SJSA1 (cell line): ENCODE measurements around the gene DNER. TPM values are rescaled to one million over a fixed set of nuclear protein-coding genes. Genes with fewer than 3 reads are reported as not detected.
"Not testable (repeated sequence)": the region's sequence is repeated elsewhere in the genome, so short reads cannot be mapped to it uniquely, and the experiment has no call there.

Experiments used
- DNase-seq, 2 experiments: peaks; one replicate each; pipeline ENCODE4 v3.0.0-alpha.2; 2015 to 2020; ENCODE audit warnings: low spot score in 2 of 2, low read depth in 1 of 2
- H3K27ac ChIP-seq: fragments of 250-450 bp; sonication (Bioruptor Pico); 2 replicates; pipeline ENCODE4 v1.5.1; 2020; ENCODE audit warnings: mild to moderate bottlenecking, moderate library complexity
- H3K27me3 ChIP-seq: fragments of 250-450 bp; sonication (Bioruptor Pico); replicated peaks from 2 replicates; pipeline ENCODE4 v1.5.1; 2020; ENCODE audit warnings: mild to moderate bottlenecking, moderate library complexity
- H3K36me3 ChIP-seq: fragments of 250-450 bp; sonication (Bioruptor Pico); 2 replicates; pipeline ENCODE4 v1.5.1; 2020; ENCODE audit warnings: mild to moderate bottlenecking
- H3K4me1 ChIP-seq: fragments of 250-450 bp; sonication (Bioruptor Pico); replicated peaks from 2 replicates; pipeline ENCODE4 v1.6.1; 2021; ENCODE audit warnings: mild to moderate bottlenecking
- H3K4me3 ChIP-seq: fragments of 250-450 bp; sonication (Bioruptor Pico); 2 replicates; pipeline ENCODE4 v1.5.1; 2020; ENCODE audit warnings: mild to moderate bottlenecking
- H3K9me3 ChIP-seq: fragments of 250-450 bp; sonication (Bioruptor Pico); replicated peaks from 2 replicates; pipeline ENCODE4 v1.5.1; 2020; ENCODE audit warnings: mild to moderate bottlenecking
- total RNA-seq: library from RNA; depleted of rRNA; stranded (reverse); fragments of >200 nt; shearing (Covaris generic); gene quantifications from 2 replicates; pipeline ENCODE4 v1.2.3, GENCODE V29; 2014

The DNER gene
- total RNA-seq, 1 experiment from 2014 or later = 0.05 TPM

GRCh38 chr2:229703909-229704630 lies 10.3 kb downstream of the DNER start:
- peaks cover 9% of the 10 kb centered on the region; the same call in 1 of the 2 replicates for H3K27me3 ChIP-seq
- no peak overlapping the region for H3K27ac ChIP-seq
- H3K4me1 ChIP-seq = no peaks in the 10 kb centered on the region
- no peaks in the 10 kb centered on the region for H3K36me3 ChIP-seq
- DNase-seq = no peak
- no peaks in the 10 kb centered on the region for H3K9me3 ChIP-seq
- H3K4me3 ChIP-seq = no peak overlapping the region

- Histone ChIP-seq H3K4me3 (no peak overlapping the region), H3K36me3 (no peaks in the 10 kb centered on the region), H3K27ac (no peak overlapping the region), H3K27me3 (peaks cover 5% of the 10 kb centered on the region; the same call in 1 of the 2 replicates), H3K9me3 (no peaks in the 10 kb centered on the region), H3K4me1 (no peaks in the 10 kb centered on the region)
- no peak for DNase-seq
Measured at GRCh38 chr2:229701716-229702115, 12.6 kb downstream of the DNER start.

- Histone ChIP-seq H3K27me3 (peaks cover 5% of the 10 kb centered on the region; the same call in 1 of the 2 replicates), H3K4me3 (no peak overlapping the region), H3K36me3 (no peaks in the 10 kb centered on the region), H3K9me3 (no peaks in the 10 kb centered on the region), H3K27ac (no peak overlapping the region), H3K4me1 (no peaks in the 10 kb centered on the region)
- no peak for DNase-seq
Measured at GRCh38 chr2:229701062-229701461, 13.3 kb downstream of the DNER start.

- H3K27me3 ChIP-seq = peaks cover 1% of the 10 kb centered on the region; the same call in 1 of the 2 replicates
- no peaks in the 10 kb centered on the region for H3K9me3 ChIP-seq
- DNase-seq = no peak
Measured at GRCh38 chr2:229695961-229696360, 18.4 kb downstream of the DNER start.

GRCh38 chr2:229693845-229694244 lies 20.5 kb downstream of the DNER start:
- not testable (repeated sequence) for DNase-seq, H3K27ac ChIP-seq, H3K4me1 ChIP-seq, H3K4me3 ChIP-seq, H3K36me3 ChIP-seq, H3K9me3 ChIP-seq, H3K27me3 ChIP-seq

More at GRCh38 chr2:229695961-229696360, 18.4 kb downstream of the DNER start:
- no peaks in the 10 kb centered on the region for H3K4me1 ChIP-seq
- no peaks in the 10 kb centered on the region for H3K36me3 ChIP-seq
- H3K27ac ChIP-seq = no peak overlapping the region
- H3K4me3 ChIP-seq = no peak overlapping the region

- no peak overlapping the region for H3K27ac ChIP-seq
- H3K9me3 ChIP-seq = no peaks in the 10 kb centered on the region
- no peaks in the 10 kb centered on the region for H3K27me3 ChIP-seq
- H3K4me1 ChIP-seq = no peaks in the 10 kb centered on the region
- DNase-seq = no peak
- H3K36me3 ChIP-seq = no peaks in the 10 kb centered on the region
- no peak overlapping the region for H3K4me3 ChIP-seq
Measured at GRCh38 chr2:229691631-229692030, 22.7 kb downstream of the DNER start.

- Histone ChIP-seq H3K36me3 (no peaks in the 10 kb centered on the region), H3K4me3 (no peak overlapping the region), H3K27ac (no peak overlapping the region), H3K4me1 (no peaks in the 10 kb centered on the region), H3K9me3 (no peaks in the 10 kb centered on the region), H3K27me3 (no peaks in the 10 kb centered on the region)
- DNase-seq = no peak
Measured at GRCh38 chr2:229689307-229689839, 25.0 kb downstream of the DNER start.

- H3K36me3 ChIP-seq = no peaks in the 10 kb centered on the region
- H3K27ac ChIP-seq = no peak overlapping the region
- DNase-seq = no peak
Measured at GRCh38 chr2:229688141-229688540, 26.2 kb downstream of the DNER start.

GRCh38 chr2:229686122-229686919 lies 28.0 kb downstream of the DNER start:
- DNase-seq = no peak
- H3K27me3 ChIP-seq = no peaks in the 10 kb centered on the region
- no peaks in the 10 kb centered on the region for H3K9me3 ChIP-seq
- no peak overlapping the region for H3K4me3 ChIP-seq
- H3K27ac ChIP-seq = no peak overlapping the region
- H3K4me1 ChIP-seq = no peaks in the 10 kb centered on the region
- H3K36me3 ChIP-seq = no peaks in the 10 kb centered on the region

More at GRCh38 chr2:229688141-229688540, 26.2 kb downstream of the DNER start:
- H3K4me1 ChIP-seq = no peaks in the 10 kb centered on the region
- H3K27me3 ChIP-seq = no peaks in the 10 kb centered on the region
- H3K9me3 ChIP-seq = no peaks in the 10 kb centered on the region
- H3K4me3 ChIP-seq = no peak overlapping the region

- no peaks in the 10 kb centered on the region for H3K27me3 ChIP-seq
- no peak for DNase-seq
- no peak overlapping the region for H3K27ac ChIP-seq
- H3K36me3 ChIP-seq = no peaks in the 10 kb centered on the region
- no peaks in the 10 kb centered on the region for H3K4me1 ChIP-seq
- no peak overlapping the region for H3K4me3 ChIP-seq
- H3K9me3 ChIP-seq = no peaks in the 10 kb centered on the region
Measured at GRCh38 chr2:229684942-229685562, 29.3 kb downstream of the DNER start.

- Histone ChIP-seq H3K9me3 (no peaks in the 10 kb centered on the region), H3K27ac (no peak overlapping the region), H3K27me3 (no peaks in the 10 kb centered on the region; the same call in 1 of the 2 replicates), H3K4me1 (no peaks in the 10 kb centered on the region), H3K36me3 (no peaks in the 10 kb centered on the region), H3K4me3 (no peak overlapping the region)
- no peak for DNase-seq
Measured at GRCh38 chr2:229679393-229680125, 34.8 kb downstream of the DNER start.

GRCh38 chr2:229675569-229675968 lies 38.8 kb downstream of the DNER start:
- Histone ChIP-seq H3K27me3 (no peaks in the 10 kb centered on the region; the same call in 1 of the 2 replicates), H3K4me3 (no peak overlapping the region), H3K4me1 (no peaks in the 10 kb centered on the region), H3K36me3 (no peaks in the 10 kb centered on the region), H3K27ac (no peak overlapping the region), H3K9me3 (no peaks in the 10 kb centered on the region)
- DNase-seq = no peak

GRCh38 chr2:229674830-229675530 lies 39.4 kb downstream of the DNER start:
- H3K27me3 ChIP-seq = no peaks in the 10 kb centered on the region; the same call in 1 of the 2 replicates
- H3K9me3 ChIP-seq = no peaks in the 10 kb centered on the region
- H3K27ac ChIP-seq = no peak overlapping the region
- no peak for DNase-seq
- H3K36me3 ChIP-seq = no peaks in the 10 kb centered on the region
- H3K4me1 ChIP-seq = no peaks in the 10 kb centered on the region
- no peak overlapping the region for H3K4me3 ChIP-seq
